ENCODE data around the gene MYLK. TPM values are rescaled to one million over a fixed set of nuclear protein-coding genes. Genes with fewer than 3 reads are reported as not detected.

The MYLK gene
- total and polyA plus RNA-seq, 9 of the 15 experiments (the other 6 are each of a cell fraction or from before 2014, with no cell fraction given), result 0.11 to 0.53 (median 0.18) TPM; not detected in 2

DNA sequence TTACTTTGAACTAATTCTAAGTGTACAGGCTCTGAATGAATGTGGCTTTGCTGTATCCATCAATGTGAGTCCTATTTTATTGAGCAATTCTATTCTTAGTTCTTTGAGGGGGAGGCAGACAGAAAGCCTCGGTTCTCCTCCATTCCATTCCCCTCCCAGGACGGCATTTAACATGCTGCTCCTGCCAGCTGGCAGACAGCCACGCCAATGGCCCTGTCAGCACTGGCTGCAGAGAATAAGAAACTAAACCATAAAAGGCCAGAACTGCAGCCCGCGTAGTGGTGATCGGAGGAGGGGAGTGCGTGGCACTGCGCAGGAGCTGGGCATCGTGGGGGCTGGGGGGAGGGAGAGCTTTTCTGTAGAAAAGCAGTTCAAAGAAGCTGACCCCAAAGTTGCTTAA is 223.2 kb downstream of the MYLK start:
- in situ Hi-C loops (cut with MboI), result no loop called here
- no TSS peak for BruUV-seq (replicated peaks)
- H3K9ac ChIP-seq (ENCODE audit: insufficient read depth in 1 of 2, low read depth in 2 of 2, low read length in 2 of 2), result no peak overlapping the region
- H3K27ac ChIP-seq (ENCODE audit: extremely low read depth, low read depth, low read length), result no peak overlapping the region
- H2AFZ ChIP-seq (ENCODE audit: low read depth, low read length), result no peak overlapping the region
- H4K20me1 ChIP-seq (replicated peaks; ENCODE audit: control insufficient read depth, insufficient read depth, low read length), result no peaks in the 10 kb centered on the region
- intact Hi-C loops (cut with micrococcal nuclease), result no loop called here
- no peaks in the 10 kb centered on the region for H3K36me3 ChIP-seq (ENCODE audit: control insufficient read depth, insufficient read depth, low read length)
- CTCF ChIA-PET (ENCODE audit: low intra/inter-chr PET ratio), result no interaction called here
- no peaks in the 10 kb centered on the region for H3K4me1 ChIP-seq (replicated peaks in 1 of 2; ENCODE audit: control insufficient read depth in 2 of 2, insufficient read depth in 2 of 2, low read length in 2 of 2)
- H3K4me2 ChIP-seq (ENCODE audit: insufficient read depth, low read length), result no peak overlapping the region
- peaks cover 2% of the 10 kb centered on the region for H3K9me3 ChIP-seq (replicated peaks; ENCODE audit: control insufficient read depth, insufficient read depth, low read depth, low read length)
- H3K4me3 ChIP-seq, result no peak overlapping the region
- FAIRE-seq (no peak), DNase-seq (ENCODE audit: extremely low read depth in 1 of 4, low spot score in 3 of 4) (no peak), ATAC-seq (no peak)
- no peaks in the 10 kb centered on the region for H3K9me1 ChIP-seq (ENCODE audit: control insufficient read depth, insufficient read depth, low read length)
- WGBS (ENCODE audit: insufficient coverage, low coverage, missing lambda C conversion rate), result 0% methylated on average over 5 of the region's 9 CpGs
- POLR2A ChIA-PET, result interaction anchor here (0.5 kb wide), 1 partner anchor 22 kb away, joined by 3 read pairs; no protein-coding TSS in a partner anchor
- no peaks in the 10 kb centered on the region for H3K79me2 ChIP-seq (ENCODE audit: control insufficient read depth, insufficient read depth, low read length)
- H3K27me3 ChIP-seq (ENCODE audit: control insufficient read depth in 2 of 2, insufficient read depth in 2 of 2, low read length in 2 of 2), result no peaks in the 10 kb centered on the region; a peak in 2 of 5 replicates
- TF ChIP-seq FOXP1 (CRISPR knock-in tag; IDR thresholded peaks at IDR 0.05), result no peak
- TF ChIP-seq, protein P1, sequence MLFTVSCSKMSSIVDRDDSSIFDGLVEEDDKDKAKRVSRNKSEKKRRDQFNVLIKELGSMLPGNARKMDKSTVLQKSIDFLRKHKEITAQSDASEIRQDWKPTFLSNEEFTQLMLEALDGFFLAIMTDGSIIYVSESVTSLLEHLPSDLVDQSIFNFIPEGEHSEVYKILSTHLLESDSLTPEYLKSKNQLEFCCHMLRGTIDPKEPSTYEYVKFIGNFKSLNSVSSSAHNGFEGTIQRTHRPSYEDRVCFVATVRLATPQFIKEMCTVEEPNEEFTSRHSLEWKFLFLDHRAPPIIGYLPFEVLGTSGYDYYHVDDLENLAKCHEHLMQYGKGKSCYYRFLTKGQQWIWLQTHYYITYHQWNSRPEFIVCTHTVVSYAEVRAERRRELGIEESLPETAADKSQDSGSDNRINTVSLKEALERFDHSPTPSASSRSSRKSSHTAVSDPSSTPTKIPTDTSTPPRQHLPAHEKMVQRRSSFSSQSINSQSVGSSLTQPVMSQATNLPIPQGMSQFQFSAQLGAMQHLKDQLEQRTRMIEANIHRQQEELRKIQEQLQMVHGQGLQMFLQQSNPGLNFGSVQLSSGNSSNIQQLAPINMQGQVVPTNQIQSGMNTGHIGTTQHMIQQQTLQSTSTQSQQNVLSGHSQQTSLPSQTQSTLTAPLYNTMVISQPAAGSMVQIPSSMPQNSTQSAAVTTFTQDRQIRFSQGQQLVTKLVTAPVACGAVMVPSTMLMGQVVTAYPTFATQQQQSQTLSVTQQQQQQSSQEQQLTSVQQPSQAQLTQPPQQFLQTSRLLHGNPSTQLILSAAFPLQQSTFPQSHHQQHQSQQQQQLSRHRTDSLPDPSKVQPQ (CRISPR knock-in tag; IDR thresholded peaks at IDR 0.05; ENCODE audit: borderline replicate concordance), result no peak
- TF ChIP-seq ELF4 (CRISPR knock-in tag; IDR thresholded peaks at IDR 0.05), result no peak
- no peak for TF ChIP-seq ETS2 (tag; IDR thresholded peaks at IDR 0.05; ENCODE audit: borderline replicate concordance, poor library complexity, severe bottlenecking)
- TF ChIP-seq POLR2A (conservative IDR thresholded peaks at IDR 0.05), result no peak
- no peak for TF ChIP-seq ZNF79 (CRISPR knock-in tag; IDR thresholded peaks at IDR 0.05; ENCODE audit: low read depth)
- no peak for TF ChIP-seq NELFE (IDR thresholded peaks at IDR 0.05; ENCODE audit: insufficient read depth, insufficient read length)
- TF ChIP-seq, protein P2, sequence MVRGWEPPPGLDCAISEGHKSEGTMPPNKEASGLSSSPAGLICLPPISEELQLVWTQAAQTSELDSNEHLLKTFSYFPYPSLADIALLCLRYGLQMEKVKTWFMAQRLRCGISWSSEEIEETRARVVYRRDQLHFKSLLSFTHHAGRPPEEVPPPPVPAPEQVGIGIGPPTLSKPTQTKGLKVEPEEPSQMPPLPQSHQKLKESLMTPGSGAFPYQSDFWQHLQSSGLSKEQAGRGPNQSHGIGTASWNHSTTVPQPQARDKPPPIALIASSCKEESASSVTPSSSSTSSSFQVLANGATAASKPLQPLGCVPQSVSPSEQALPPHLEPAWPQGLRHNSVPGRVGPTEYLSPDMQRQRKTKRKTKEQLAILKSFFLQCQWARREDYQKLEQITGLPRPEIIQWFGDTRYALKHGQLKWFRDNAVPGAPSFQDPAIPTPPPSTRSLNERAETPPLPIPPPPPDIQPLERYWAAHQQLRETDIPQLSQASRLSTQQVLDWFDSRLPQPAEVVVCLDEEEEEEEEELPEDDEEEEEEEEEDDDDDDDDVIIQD (CRISPR knock-in tag; IDR thresholded peaks at IDR 0.05), result no peak
- TF ChIP-seq PHTF2 (CRISPR knock-in tag; IDR thresholded peaks at IDR 0.05), result no peak
- TF ChIP-seq RCOR1 (IDR thresholded peaks at IDR 0.05; ENCODE audit: borderline replicate concordance in 1 of 2, low read depth in 2 of 2, low read length in 2 of 2), result no peak
- no peak for TF ChIP-seq WHSC1 (IDR thresholded peaks at IDR 0.05; ENCODE audit: low read length)
- TF ChIP-seq RFX7 (CRISPR knock-in tag; IDR thresholded peaks at IDR 0.05), result no peak
- TF ChIP-seq, protein P3, sequence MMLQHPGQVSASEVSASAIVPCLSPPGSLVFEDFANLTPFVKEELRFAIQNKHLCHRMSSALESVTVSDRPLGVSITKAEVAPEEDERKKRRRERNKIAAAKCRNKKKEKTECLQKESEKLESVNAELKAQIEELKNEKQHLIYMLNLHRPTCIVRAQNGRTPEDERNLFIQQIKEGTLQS (IDR thresholded peaks at IDR 0.05), result no peak
- TF ChIP-seq, protein P3 (CRISPR knock-in tag; conservative IDR thresholded peaks at IDR 0.05), result no peak
- TF ChIP-seq HNRNPLL (IDR thresholded peaks at IDR 0.05; ENCODE audit: low read depth, low read length, poor library complexity, severe bottlenecking), result no peak
- TF ChIP-seq TCF7 (IDR thresholded peaks at IDR 0.05; ENCODE audit: borderline replicate concordance), result no peak
- TF ChIP-seq RB1 (IDR thresholded peaks at IDR 0.05; ENCODE audit: low read depth), result no peak
- TF ChIP-seq PHB2 (IDR thresholded peaks at IDR 0.05; ENCODE audit: low read depth), result no peak
- TF ChIP-seq MYNN (IDR thresholded peaks at IDR 0.05), result no peak
- no peak for TF ChIP-seq MYNN (CRISPR knock-in tag; IDR thresholded peaks at IDR 0.05)

All from K562 (cell line).